Activated naive CD8-positive, alpha-beta T cell (primary cell): ENCODE measurements around the gene FGFR4.
"Not testable (repeated sequence)": the region's sequence is repeated elsewhere in the genome, so short reads cannot be mapped to it uniquely, and the experiment has no call there.

Source experiments
- H3K27ac Mint-ChIP-seq: one replicate; pipeline ENCODE4 v1.8.0; 2021; ENCODE audit warnings: mixed read lengths
- H3K27me3 Mint-ChIP-seq: one replicate; pipeline ENCODE4 v1.8.0; 2021; ENCODE audit warnings: mixed read lengths
- H3K36me3 Mint-ChIP-seq: one replicate; pipeline ENCODE4 v1.8.0; 2021; ENCODE audit warnings: mixed read lengths
- H3K4me1 Mint-ChIP-seq: one replicate; pipeline ENCODE4 v1.8.0; 2021; ENCODE audit warnings: low read depth, mixed read lengths
- H3K4me3 Mint-ChIP-seq: one replicate; pipeline ENCODE4 v1.8.0; 2021; ENCODE audit warnings: mild to moderate bottlenecking, mixed read lengths
- H3K9me3 Mint-ChIP-seq: one replicate; pipeline ENCODE4 v1.8.0; 2021; ENCODE audit warnings: low read depth, mixed read lengths

The FGFR4 gene

DNA sequence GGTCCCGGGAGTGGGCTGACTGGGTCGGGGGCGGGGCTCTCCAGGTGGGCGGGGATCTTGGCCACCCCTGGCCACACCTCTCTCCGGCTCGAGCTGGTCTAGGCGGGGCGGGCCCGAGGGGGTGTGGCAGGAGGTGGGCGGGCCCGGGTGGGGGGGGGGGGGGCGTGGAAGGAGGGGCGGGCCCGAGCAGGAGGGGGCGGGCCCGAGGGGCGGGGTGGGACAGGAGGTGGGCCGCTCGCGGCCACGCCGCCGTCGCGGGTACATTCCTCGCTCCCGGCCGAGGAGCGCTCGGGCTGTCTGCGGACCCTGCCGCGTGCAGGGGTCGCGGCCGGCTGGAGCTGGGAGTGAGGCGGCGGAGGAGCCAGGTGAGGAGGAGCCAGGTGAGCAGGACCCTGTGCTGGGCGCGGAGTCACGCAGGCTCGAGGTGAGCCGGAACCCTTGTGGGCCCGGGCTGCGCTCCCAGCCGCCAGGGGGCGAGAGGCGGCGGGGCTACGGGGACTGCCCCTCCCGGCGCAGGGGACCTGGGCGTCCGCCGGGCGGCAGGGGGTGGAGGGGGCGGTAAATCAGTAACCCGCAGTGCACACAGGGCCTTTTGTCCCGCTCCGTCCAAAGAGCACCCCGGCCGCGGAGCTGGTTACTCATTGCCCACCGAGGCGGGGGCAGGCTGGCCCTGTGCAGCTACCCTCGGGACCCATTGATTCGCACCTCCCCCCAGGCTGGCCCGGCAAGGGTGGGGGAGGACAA lies at the start of gene FGFR4:
FGFR4 (plus strand) TSS at position 262 of the 744 bp plus-strand sequence. CDS start 2,688 bp downstream, outside the sequence.
- Mint-ChIP-seq H3K4me3 (peak within 1 kb of the TSS; percentile 77), H3K4me1 (peaks cover 10% of the 10 kb centered on the region), H3K27ac (peak within 1 kb of the TSS; percentile 37), H3K27me3 (peaks cover 5% of the 10 kb centered on the region), H3K9me3 (no peaks in the 10 kb centered on the region), H3K36me3 (no peaks in the 10 kb centered on the region)

DNA sequence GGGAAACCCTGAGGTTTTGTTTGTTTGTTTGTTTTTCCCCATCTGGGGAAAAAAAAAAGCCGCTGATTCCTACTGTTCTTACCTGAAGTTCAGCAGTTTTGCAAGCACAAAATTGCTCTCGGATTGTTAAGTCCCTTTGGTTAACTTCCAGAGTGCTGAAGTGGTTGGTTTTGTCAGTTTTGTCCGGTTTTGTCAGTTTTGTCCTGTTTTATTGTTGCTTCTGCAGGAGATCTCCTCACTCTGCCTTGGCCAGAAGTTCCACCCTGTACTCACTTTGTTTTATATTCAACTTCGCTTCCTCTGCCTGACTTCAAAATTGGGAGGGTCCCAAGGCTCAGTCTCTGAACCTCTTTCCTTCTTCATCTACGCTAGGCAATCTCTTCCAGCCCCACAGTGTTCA lies 49.8 kb upstream of the FGFR4 start:
- H3K4me1 Mint-ChIP-seq = peaks cover 20% of the 10 kb centered on the region
- H3K4me3 Mint-ChIP-seq = no peak overlapping the region
- H3K36me3 Mint-ChIP-seq = peaks cover 9% of the 10 kb centered on the region
- no peaks in the 10 kb centered on the region for H3K27me3 Mint-ChIP-seq
- no peaks in the 10 kb centered on the region for H3K9me3 Mint-ChIP-seq
- H3K27ac Mint-ChIP-seq = no peak overlapping the region

DNA sequence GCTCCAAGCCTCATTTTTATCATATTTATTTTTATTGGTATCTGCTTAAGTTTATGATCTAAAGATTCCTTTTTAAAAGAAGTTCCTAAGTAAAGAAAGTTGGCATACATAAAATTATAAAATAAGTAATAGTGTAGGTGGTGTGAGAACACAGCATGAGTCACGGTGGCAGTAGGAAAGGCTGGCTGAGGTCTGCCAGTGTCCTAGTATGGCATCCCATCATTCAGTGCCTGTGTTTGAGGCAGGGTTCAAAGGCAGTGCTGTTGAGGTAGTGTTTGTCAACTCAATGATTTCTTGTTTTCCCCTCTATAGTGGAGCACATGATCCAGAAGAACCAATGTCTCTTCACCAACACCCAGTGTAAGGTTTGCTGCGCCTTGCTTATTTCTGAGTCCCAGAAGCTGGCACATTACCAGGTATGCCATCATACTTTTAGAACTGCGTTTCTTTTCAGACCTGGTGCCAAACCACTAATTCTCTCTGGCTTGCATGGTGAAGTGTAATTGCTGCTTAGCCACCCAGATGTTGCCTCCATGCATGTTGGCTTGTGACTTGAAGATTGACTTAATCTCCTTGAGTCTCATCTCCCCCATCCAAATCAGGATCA lies 45.8 kb upstream of the FGFR4 start:
- H3K36me3 Mint-ChIP-seq = peaks cover 9% of the 10 kb centered on the region

DNA sequence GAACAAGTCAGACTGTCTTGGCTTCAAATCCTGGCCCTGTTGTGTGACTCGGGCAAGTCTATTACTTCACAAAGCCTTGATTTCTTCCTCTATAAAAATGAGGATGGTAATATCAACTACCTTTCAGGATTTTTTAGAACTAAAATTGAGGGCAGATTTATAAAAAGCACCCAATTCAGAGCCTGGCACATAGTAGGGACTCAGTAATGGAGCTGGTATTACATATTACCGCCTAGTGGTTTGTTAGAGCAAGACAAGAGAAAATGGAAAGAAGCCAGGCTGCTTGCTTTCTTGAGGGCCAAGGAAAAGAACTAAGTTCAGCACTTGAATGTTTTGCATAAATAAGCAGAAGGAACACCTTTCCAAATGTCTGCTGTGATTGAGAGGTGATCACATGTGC lies 44.8 kb upstream of the FGFR4 start:
- Mint-ChIP-seq H3K27me3 (no peaks in the 10 kb centered on the region), H3K4me3 (no peak overlapping the region), H3K27ac (no peak overlapping the region), H3K9me3 (no peaks in the 10 kb centered on the region), H3K36me3 (peaks cover 11% of the 10 kb centered on the region), H3K4me1 (peaks cover 1% of the 10 kb centered on the region)

More for the DNA sequence above, 45.8 kb upstream of the FGFR4 start:
- Mint-ChIP-seq H3K27ac (no peak overlapping the region), H3K9me3 (no peaks in the 10 kb centered on the region), H3K4me1 (peaks cover 8% of the 10 kb centered on the region), H3K4me3 (no peak overlapping the region), H3K27me3 (no peaks in the 10 kb centered on the region)

DNA sequence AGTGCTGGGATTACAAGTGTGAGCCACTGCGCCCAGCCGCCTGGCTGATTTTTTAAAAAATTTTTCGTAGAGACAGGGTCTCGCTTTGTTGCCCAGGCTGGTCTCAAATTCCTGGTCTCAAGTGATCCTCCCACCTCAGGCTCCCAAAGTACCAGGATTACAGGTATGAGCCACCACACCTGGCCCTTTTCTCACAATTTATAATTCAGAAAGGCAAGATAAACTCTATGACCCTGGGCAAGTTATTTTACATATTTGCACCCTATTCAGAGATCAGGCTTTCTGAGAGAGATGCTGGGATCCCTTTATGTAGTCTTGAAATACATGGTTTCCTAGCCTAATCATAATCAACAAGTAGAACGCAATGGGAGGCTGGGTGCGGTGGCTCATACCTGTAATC lies 43.6 kb upstream of the FGFR4 start:
- Mint-ChIP-seq H3K4me1 (peaks cover 1% of the 10 kb centered on the region), H3K27me3 (no peaks in the 10 kb centered on the region), H3K36me3 (peaks cover 11% of the 10 kb centered on the region), H3K4me3 (no peak overlapping the region), H3K27ac (no peak overlapping the region), H3K9me3 (no peaks in the 10 kb centered on the region)

DNA sequence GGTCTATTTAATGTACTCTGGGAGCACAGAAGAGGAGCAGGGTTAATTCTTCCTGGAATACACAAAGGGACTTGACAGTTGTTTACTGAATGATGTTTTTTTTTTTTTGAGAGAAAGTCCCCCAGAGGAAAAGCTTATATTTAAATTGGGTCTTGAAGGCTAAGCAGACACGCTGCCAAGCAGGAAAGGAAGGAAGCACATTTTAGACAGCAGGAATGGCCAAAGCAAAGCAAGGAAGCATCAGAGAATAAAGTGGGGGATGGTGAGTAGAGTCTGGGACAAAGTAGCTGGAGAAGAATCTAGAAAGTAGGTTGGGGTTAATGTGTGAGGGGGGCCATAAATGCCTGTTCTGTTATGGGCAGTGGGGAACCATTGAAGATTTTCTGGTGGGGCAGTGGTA lies 42.8 kb upstream of the FGFR4 start:
- no peak overlapping the region for H3K4me3 Mint-ChIP-seq
- H3K9me3 Mint-ChIP-seq = no peaks in the 10 kb centered on the region
- H3K36me3 Mint-ChIP-seq = peaks cover 11% of the 10 kb centered on the region
- H3K4me1 Mint-ChIP-seq = peaks cover 1% of the 10 kb centered on the region
- H3K27ac Mint-ChIP-seq = peak overlapping the region; percentile 22
- no peaks in the 10 kb centered on the region for H3K27me3 Mint-ChIP-seq

DNA sequence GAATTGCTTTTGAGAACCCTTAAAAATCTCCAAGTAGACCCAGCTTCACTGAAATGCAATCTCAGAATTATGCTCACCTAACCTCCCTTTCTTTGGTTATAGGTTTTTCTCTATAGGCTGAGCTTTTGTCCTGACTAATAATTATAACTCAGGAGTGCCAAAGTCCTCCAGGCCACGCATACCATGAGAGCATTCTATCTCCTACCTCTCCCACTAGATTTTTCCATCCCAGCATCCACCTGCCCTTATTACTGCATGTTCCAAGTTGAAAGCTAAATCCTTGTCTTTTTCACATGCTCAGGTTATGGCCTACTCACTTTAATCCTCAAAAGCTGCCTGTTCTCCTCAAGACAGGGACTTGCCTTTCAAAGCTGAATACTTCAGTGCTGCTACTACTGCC lies 42.1 kb upstream of the FGFR4 start:
- peaks cover 11% of the 10 kb centered on the region for H3K36me3 Mint-ChIP-seq
- no peaks in the 10 kb centered on the region for H3K9me3 Mint-ChIP-seq
- H3K4me3 Mint-ChIP-seq = no peak overlapping the region
- H3K27me3 Mint-ChIP-seq = no peaks in the 10 kb centered on the region
- H3K27ac Mint-ChIP-seq = no peak overlapping the region
- peaks cover 1% of the 10 kb centered on the region for H3K4me1 Mint-ChIP-seq

DNA sequence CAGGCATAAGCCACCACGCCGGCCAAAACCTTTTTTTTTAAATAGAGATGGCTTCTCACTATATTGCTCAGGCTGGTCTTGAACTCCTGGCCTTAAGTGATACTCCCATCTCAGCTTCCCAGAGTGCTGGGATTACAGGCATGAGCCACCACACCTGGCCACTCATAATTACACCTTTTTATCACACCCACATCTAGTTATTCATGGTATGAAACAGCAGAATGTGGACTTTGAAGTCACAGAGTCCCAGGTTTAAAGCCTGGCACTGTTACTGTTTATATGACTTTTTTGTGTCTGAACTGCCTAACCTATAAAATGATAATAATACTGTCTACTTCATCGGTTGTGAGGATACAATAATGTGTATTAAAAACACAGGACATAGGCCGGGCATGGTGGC lies 41.1 kb upstream of the FGFR4 start:
- H3K27ac Mint-ChIP-seq = no peak overlapping the region
- peaks cover 11% of the 10 kb centered on the region for H3K36me3 Mint-ChIP-seq
- no peaks in the 10 kb centered on the region for H3K9me3 Mint-ChIP-seq

DNA sequence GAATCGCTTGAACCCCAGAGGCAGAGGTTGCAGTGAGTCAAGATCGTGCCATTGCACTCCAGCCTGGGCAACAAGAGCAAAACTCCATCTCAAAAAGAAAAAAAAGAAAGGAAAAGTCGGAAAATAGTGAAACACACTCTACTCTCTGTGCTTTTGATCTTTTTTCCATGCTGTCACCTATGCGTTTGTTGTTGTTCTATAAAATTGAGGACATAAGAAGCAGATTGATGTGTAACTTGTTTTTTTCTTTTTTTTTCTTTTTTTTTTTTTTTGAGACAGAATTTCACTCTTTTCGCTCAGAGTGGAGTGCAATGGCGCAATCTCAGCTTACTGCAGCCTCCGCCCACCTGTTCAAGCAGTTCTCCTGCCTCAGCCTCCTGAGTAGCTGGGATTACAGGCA lies 38.2 kb upstream of the FGFR4 start:
- not testable (repeated sequence) for H3K4me3 Mint-ChIP-seq, H3K4me1 Mint-ChIP-seq, H3K27me3 Mint-ChIP-seq, H3K9me3 Mint-ChIP-seq, H3K27ac Mint-ChIP-seq, H3K36me3 Mint-ChIP-seq

More for the DNA sequence above, 41.1 kb upstream of the FGFR4 start:
- Mint-ChIP-seq H3K4me1 (peaks cover 1% of the 10 kb centered on the region), H3K27me3 (no peaks in the 10 kb centered on the region), H3K4me3 (no peak overlapping the region)

DNA sequence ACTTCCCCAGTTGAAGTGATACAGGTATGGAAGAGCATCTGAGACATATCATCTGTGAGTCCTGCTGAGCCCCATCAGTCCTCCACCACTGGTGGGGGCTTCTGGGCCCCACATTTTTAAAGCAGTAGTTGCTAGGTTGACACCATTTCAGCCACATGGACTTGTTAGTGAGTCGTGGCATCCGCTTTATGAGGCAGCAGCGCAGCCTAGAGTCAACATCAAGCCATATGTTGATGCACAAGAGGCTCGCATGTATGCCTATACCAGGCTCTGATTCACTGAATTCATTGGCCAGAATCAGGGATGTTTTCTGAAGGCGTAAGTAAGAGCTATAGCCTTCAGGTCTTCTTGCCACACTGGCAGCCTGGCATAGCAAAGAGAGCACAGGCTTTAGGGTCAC lies 37.4 kb upstream of the FGFR4 start:
- H3K9me3 Mint-ChIP-seq = no peaks in the 10 kb centered on the region
- H3K27me3 Mint-ChIP-seq = no peaks in the 10 kb centered on the region
- H3K4me1 Mint-ChIP-seq = no peaks in the 10 kb centered on the region
- peaks cover 7% of the 10 kb centered on the region for H3K36me3 Mint-ChIP-seq
- no peak overlapping the region for H3K27ac Mint-ChIP-seq
- H3K4me3 Mint-ChIP-seq = no peak overlapping the region

DNA sequence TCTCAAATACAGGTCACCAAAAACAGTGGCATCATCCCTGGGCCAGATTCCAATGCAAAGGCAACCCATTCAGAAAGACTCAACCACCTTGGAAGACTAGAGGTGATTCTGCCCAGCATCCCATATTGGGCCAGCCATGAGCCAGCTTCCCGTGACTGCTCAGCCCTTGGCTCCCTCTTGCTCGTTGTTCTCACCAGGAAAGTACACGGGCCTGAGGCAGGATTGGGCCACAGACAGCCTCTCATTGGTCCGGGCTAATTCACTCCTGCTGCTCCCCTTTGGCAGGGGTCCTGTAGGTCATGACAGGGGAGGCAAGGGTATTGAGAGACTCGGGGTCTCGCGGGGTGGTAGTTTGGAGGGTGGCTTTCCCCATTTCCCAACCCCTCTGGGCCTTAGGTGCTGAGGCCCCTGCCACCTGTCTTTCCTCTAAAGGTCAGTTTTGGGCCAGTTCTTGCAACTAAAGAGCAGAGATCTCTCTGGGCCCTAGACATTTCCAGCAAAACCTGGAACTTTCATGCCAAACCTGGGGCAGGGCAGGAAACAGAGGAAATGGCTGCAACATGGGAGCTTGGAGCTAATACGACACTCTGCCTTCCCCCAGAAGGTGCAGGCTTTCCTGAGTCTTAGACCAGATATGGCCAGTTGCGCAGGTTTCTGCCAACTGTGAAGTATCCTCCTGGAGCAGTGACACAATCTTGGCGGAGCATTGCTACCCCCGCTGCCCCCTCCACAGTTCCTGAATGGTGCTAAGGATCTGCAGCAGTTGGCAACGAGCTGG lies 22.0 kb upstream of the FGFR4 start:
- peaks cover 7% of the 10 kb centered on the region for H3K36me3 Mint-ChIP-seq
- H3K4me1 Mint-ChIP-seq = no peaks in the 10 kb centered on the region
- H3K27me3 Mint-ChIP-seq = no peaks in the 10 kb centered on the region
- no peak overlapping the region for H3K4me3 Mint-ChIP-seq
- H3K9me3 Mint-ChIP-seq = no peaks in the 10 kb centered on the region
- H3K27ac Mint-ChIP-seq = no peak overlapping the region

DNA sequence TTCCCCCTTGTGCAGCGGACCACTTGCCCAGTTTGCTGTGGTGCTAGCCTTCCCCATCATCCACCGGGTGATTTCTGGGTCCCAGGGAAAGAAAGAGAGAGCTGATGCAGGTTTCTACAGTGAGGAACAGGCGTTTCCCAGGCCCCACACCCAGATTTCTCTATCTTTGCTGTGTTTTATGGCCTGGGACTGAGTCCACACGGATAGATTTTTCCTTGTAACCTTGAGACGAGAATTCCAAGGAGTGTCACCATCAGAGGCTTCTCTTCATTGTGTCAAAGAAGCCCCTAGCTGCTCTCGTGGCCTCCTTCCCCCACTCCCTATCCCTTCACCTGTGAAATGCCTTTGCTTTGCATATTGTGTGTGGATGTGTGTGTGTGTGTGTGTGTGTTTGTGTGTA lies 21.2 kb upstream of the FGFR4 start:
- H3K9me3 Mint-ChIP-seq = no peaks in the 10 kb centered on the region
- H3K4me1 Mint-ChIP-seq = no peaks in the 10 kb centered on the region
- peaks cover 4% of the 10 kb centered on the region for H3K36me3 Mint-ChIP-seq
- no peak overlapping the region for H3K4me3 Mint-ChIP-seq
- no peak overlapping the region for H3K27ac Mint-ChIP-seq
- no peaks in the 10 kb centered on the region for H3K27me3 Mint-ChIP-seq

DNA sequence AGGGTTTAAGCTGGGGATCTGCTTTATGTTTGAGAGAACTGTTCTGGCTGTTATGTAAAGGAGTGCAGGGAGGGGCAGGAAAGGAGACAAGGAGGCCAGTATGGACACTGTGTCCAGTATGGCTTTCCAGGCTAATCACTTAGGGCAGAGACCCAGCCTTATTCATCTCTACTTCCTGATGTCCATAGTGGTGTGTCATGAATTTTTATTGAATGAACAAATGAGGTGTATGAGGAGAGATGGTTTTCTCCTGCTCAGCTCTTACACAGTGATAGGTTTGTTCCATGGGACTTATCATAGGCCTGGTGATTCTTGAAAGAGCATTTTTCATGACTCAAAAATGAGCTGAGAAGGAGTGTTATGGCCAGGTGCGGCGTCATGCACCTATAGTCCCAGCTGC lies 20.5 kb upstream of the FGFR4 start:
- Mint-ChIP-seq H3K27me3 (no peaks in the 10 kb centered on the region), H3K4me3 (no peak overlapping the region), H3K4me1 (no peaks in the 10 kb centered on the region), H3K36me3 (peaks cover 4% of the 10 kb centered on the region), H3K9me3 (no peaks in the 10 kb centered on the region), H3K27ac (no peak overlapping the region)

DNA sequence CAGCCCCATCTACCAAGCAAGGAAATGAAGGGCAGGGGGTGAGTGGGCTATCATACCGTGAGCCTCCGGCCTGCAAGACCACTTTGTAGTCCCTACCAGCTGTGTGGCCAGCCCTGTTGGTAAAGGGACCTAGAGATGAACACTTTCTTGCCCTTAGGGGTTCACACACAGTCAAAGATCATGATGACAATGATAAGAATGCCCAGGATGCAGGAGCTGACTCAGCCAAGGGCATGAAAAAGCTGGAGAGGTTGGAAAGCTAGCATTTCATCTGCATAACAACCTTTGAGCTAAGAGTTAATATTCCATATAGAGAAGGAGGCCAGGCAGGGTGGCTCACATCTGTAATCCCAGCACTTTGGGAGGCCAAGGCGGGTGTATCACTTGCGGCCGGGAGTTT lies 19.2 kb upstream of the FGFR4 start:
- Mint-ChIP-seq H3K27ac (no peak overlapping the region), H3K4me3 (no peak overlapping the region), H3K27me3 (no peaks in the 10 kb centered on the region), H3K4me1 (peaks cover 3% of the 10 kb centered on the region), H3K9me3 (no peaks in the 10 kb centered on the region), H3K36me3 (peaks cover 3% of the 10 kb centered on the region)

DNA sequence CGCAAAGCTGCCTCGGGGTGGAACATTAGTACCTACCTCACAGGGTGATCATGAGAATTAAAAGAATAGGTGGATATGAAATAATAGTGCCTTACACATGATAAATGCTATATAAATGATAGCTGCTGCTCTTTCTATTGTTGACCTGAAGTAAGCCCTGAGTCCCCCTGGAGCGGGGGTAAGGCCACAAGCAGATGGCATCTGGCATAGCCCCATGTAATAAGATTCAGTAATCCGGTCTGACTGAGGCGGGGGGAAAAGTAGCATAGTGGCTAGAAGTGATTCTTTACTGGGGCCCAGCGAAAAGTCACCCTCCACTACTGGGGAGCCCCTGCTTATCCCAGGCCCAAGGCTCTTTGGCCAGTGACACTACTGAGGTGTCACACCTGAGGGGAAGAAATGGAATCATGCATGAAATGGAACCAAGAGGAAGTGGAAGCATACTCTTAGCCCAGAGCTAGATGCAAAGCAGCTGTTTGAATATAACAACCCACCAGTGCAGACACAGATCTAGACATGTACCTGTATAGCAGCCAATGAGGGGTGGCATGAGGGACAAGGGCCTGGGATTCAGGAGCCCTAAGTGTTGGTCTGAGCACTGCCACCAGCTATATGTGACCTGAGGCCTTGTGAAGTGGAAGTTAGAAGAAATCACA lies 16.1 kb upstream of the FGFR4 start:
- no peak overlapping the region for H3K4me3 Mint-ChIP-seq

More for the DNA sequence above, 16.1 kb upstream of the FGFR4 start:
- H3K27me3 Mint-ChIP-seq = no peaks in the 10 kb centered on the region
- peaks cover 2% of the 10 kb centered on the region for H3K36me3 Mint-ChIP-seq
- no peaks in the 10 kb centered on the region for H3K9me3 Mint-ChIP-seq
- no peak overlapping the region for H3K27ac Mint-ChIP-seq
- H3K4me1 Mint-ChIP-seq = peaks cover 3% of the 10 kb centered on the region
